ENCODE measurements around the gene KCNG1. TPM values are rescaled to one million over a fixed set of nuclear protein-coding genes. Genes with fewer than 3 reads are reported as not detected.

Gene KCNG1, protein sequence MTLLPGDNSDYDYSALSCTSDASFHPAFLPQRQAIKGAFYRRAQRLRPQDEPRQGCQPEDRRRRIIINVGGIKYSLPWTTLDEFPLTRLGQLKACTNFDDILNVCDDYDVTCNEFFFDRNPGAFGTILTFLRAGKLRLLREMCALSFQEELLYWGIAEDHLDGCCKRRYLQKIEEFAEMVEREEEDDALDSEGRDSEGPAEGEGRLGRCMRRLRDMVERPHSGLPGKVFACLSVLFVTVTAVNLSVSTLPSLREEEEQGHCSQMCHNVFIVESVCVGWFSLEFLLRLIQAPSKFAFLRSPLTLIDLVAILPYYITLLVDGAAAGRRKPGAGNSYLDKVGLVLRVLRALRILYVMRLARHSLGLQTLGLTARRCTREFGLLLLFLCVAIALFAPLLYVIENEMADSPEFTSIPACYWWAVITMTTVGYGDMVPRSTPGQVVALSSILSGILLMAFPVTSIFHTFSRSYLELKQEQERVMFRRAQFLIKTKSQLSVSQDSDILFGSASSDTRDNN
- total RNA-seq = 27.5 TPM

GRCh38 chr20:51022803-51023616 is at the start of gene KCNG1:
Gene KCNG1, minus strand, starts transcription at chr20:51023107. Its CDS starts 12,769 bp downstream, at chr20:51010338.

DNA sequence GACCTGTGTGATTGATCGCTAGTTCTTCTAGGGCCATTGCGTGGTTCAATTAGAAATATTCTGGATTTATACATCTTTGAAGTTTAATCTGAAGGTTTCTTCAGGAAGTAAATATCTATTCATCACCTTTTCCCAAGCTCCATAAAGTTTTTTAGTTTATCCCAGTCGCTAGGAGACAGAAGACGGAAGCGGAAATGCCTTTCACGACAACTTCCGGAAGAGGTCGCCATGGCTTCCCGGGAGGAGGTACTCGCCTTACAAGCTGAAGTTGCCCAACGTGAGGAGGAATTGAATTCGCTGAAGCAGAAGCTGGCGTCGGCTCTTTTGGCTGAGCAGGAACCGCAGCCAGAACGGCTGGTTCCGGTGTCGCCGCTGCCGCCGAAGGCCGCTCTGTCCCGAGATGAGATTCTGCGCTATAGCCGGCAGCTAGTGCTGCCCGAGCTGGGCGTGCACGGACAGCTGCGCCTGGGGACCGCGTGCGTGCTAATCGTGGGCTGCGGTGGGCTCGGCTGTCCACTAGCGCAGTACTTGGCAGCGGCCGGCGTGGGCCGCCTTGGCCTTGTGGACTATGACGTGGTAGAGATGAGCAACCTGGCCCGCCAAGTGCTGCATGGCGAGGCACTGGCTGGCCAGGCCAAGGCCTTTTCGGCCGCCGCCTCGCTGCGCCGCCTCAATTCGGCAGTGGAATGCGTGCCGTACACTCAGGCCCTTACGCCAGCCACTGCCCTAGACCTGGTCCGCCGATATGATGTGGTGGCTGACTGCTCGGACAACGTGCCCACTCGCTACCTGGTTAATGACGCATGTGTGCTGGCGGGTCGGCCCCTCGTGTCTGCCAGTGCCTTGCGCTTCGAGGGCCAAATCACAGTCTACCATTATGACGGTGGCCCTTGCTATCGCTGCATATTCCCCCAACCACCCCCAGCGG is 64.0 kb downstream of the KCNG1 start, which contains the start of gene MOCS3:
MOCS3 (plus strand) TSS at position 204 of the 928 bp plus-strand sequence; CDS start at position 229, 25 bp downstream.

DNA sequence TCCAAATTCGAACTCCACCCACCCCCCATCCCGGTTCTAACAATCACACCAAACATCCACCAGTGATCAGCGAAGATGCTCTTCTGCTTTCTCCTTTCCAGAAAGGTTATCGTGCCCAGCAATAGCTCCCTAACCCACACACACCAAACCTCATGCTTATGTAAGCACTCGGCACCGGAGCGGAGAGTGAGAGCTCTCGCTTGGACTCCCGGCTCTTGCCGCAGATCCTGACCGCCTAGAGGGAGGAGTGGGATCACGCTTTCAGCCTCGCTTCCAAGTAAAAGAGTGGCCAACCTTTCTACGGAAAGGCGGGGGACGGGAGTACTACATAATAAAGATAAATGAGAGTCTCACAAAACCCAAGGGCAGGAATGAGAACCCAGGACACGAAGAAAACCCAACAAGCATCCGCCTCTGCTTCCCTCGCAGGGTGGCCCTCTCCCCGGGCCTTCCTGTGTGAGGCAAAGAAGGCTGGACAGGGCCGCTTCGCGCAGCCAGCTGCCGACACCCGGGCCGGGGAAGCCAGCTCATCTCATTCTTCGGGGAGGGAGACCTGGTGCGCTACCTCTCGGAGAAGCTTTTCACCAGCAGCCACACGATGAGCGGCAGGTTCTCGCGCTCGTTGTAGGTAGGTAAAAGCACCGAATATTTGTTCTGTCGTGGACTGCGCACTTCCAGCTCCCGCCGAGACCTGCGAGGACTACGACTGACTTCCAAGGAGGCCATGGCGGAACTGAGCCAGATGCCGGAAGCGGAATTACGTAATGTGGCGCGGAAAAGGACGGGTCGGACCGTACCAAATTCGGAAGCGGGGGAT is 64.9 kb downstream of the KCNG1 start, which contains the start of gene DPM1:
DPM1 (minus strand) TSS at position 735 of the 817 bp plus-strand sequence; CDS start at position 726, 9 bp downstream.

Other genes starting within 250 kb of the KCNG1 start
- 12.5 TPM for gene BCAS4, start 228.0 kb downstream of the KCNG1 start, total RNA-seq
- gene ADNP, start 91.7 kb downstream of the KCNG1 start, total RNA-seq = 141 TPM
- gene DPM1, start 64.6 kb downstream of the KCNG1 start, total RNA-seq = 30.4 TPM
- gene MOCS3, start 64.3 kb downstream of the KCNG1 start, total RNA-seq = 8.5 TPM